ENCODE results near the gene ANKRD55.

GRCh38 chr5:56110646-56111403 lies 122.3 kb downstream of the ANKRD55 start:
- TF ChIP-seq, protein P1, sequence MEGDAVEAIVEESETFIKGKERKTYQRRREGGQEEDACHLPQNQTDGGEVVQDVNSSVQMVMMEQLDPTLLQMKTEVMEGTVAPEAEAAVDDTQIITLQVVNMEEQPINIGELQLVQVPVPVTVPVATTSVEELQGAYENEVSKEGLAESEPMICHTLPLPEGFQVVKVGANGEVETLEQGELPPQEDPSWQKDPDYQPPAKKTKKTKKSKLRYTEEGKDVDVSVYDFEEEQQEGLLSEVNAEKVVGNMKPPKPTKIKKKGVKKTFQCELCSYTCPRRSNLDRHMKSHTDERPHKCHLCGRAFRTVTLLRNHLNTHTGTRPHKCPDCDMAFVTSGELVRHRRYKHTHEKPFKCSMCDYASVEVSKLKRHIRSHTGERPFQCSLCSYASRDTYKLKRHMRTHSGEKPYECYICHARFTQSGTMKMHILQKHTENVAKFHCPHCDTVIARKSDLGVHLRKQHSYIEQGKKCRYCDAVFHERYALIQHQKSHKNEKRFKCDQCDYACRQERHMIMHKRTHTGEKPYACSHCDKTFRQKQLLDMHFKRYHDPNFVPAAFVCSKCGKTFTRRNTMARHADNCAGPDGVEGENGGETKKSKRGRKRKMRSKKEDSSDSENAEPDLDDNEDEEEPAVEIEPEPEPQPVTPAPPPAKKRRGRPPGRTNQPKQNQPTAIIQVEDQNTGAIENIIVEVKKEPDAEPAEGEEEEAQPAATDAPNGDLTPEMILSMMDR (IDR thresholded peaks at IDR 0.05), result no peak
- no peak for TF ChIP-seq POLR2A (IDR thresholded peaks at IDR 0.05)

All from lower leg skin (tissue), 3 donors.